Measurements from ENCODE around the gene TMEM154.

- TF ChIP-seq CTCF (conservative IDR thresholded peaks at IDR 0.05) (no peak), ZFX (IDR thresholded peaks at IDR 0.05) (no peak)
Measured at GRCh38 chr4:152666946-152667345, 12.9 kb downstream of the TMEM154 start.
